D721Med (cell line): Measurements from ENCODE around the gene DEPDC7.

Source experiments
- DNase-seq: peaks from one replicate; pipeline ENCODE4 v3.0.0; 2011; ENCODE audit warnings: low spot score; ENCODE audit not compliant: insufficient read length
- FAIRE-seq: peaks from 2 replicates; lab custom pipeline; 2011; peaks lifted over from hg19 to GRCh38; lab: Jason Lieb, UNC
- TF ChIP-seq, protein P1 (sequence below): IDR thresholded peaks from 2 replicates; pipeline ENCODE4 v1.5.1; 2012; ENCODE audit warnings: mild to moderate bottlenecking, control low read depth; ENCODE audit not compliant: insufficient read depth; ENCODE audit errors: missing control alignments

Gene DEPDC7

DNA sequence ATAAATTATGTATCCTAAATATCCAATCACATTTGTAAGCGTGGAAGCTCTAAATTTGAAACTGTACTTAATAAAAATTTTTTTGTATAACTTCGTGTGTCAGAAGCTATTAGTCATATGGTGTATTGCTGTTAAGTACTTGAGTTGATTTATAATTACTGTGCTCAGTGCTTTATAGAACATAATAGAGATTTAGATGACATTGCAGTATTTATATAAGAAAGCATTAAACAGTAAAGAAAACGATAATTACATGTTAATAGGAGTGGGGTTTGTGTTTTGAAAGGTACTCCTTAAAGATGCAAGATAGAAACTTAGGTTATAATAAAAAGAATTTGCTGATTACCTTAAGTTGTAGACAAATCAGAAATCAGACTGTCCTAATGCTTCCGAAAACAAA is 17.8 kb downstream of the DEPDC7 start:
- FAIRE-seq (no peak), DNase-seq (no peak)
- TF ChIP-seq, protein P1, sequence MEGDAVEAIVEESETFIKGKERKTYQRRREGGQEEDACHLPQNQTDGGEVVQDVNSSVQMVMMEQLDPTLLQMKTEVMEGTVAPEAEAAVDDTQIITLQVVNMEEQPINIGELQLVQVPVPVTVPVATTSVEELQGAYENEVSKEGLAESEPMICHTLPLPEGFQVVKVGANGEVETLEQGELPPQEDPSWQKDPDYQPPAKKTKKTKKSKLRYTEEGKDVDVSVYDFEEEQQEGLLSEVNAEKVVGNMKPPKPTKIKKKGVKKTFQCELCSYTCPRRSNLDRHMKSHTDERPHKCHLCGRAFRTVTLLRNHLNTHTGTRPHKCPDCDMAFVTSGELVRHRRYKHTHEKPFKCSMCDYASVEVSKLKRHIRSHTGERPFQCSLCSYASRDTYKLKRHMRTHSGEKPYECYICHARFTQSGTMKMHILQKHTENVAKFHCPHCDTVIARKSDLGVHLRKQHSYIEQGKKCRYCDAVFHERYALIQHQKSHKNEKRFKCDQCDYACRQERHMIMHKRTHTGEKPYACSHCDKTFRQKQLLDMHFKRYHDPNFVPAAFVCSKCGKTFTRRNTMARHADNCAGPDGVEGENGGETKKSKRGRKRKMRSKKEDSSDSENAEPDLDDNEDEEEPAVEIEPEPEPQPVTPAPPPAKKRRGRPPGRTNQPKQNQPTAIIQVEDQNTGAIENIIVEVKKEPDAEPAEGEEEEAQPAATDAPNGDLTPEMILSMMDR: no peak

DNA sequence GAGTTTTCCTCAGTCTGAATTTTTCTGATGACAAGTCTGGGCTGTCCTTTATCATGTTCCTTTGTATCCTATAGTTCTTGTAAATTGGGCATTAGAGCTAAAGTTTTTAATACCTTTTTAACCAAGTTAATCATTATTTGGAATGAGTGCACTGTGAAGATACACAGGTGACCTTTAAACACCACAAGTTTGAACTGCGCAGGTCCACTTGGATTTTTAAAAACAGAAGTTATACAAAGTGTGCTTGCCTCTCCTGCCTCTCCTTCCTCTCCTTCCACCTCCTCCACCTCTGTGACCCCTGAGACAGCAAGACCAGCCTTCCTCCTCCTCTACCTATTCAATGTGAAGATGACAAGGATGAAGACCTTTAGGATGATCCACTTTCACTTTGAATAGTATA is 19.3 kb downstream of the DEPDC7 start:
- TF ChIP-seq, protein P1: no peak
- FAIRE-seq: no peak
- no peak for DNase-seq

DNA sequence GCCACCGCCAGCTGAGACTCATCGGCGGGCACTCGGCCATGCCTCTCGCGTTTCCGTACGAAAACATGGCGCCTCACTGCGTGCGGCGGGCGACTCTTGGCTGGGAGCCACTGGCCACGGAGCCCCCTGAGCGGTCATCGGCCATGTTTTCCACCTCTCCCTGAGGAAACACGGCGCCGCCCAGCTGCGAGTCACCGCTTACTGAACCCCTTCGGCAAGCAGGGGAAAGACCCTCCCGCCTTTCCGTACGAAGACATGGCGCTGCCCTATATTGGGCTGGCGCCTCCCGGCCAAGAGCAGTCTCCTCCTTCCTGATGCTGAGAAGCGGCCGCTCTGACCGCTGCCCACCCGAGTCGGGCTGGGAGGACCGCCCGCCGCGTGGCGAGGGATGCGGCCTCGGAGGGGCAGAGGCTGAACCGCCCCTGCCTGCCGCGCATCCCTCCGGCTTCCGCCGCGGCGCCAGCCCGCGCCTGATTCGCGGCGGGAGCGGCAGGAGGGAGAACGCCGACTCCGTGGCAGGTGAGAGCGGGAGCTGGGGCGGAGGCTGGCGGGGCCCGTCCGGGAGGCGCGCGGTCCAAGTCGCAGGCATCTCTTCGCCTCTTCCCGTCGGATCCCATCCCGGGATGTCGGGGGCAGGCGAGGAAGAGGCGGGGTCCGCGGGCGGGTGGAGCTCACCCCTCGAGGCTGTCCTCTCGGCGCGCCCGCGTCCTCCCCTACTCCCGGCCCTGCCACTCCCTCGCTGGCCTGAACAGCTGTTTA is 23.8 kb downstream of the DEPDC7 start, which contains the start of gene TCP11L1:
TCP11L1 (plus strand) TSS at position 299 of the 759 bp plus-strand sequence. CDS start 4,202 bp downstream, outside the sequence.
- TF ChIP-seq, protein P1: no peak
- FAIRE-seq (no peak), DNase-seq (peak; percentile 51)

DNA sequence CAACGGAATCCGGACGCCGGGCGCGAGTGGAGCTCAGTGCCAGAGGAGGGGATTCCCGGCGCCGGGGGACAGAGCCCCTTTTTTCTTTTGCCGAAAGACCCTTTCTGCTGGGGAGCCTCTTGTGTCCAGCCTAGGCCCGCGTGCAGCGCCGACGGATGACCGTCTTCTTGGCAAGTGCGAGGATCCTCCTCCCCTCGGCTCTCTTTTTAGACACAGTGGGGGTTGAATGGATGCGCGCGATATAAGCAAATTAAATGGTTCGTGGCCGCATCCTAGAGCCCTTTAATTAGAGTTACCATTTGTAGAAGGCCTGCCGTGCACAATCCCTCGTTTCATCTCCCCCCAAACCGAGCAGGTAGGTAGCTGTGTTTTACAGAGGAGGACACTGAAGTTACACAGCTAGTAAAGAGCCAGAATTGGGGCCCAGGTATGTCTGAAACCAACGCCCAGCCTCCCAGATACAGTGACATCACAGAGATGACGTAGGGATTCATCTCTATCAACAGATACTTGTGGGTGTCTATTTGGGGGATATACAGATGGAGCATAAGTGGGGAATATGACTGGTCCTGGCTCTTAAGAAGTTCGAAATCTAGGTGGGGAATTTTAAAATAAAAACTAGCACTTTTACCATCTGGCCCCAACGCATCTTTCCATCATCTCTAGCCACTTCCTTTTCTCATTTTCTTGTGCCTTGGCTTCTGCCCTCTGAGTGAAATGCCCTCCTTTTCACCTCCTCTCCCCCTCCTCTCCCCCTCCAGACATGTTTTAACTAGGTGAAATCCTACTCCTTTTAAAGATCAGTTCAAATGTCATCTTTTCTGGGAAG is 24.6 kb downstream of the DEPDC7 start:
- no peak for FAIRE-seq
- DNase-seq: no peak

DNA sequence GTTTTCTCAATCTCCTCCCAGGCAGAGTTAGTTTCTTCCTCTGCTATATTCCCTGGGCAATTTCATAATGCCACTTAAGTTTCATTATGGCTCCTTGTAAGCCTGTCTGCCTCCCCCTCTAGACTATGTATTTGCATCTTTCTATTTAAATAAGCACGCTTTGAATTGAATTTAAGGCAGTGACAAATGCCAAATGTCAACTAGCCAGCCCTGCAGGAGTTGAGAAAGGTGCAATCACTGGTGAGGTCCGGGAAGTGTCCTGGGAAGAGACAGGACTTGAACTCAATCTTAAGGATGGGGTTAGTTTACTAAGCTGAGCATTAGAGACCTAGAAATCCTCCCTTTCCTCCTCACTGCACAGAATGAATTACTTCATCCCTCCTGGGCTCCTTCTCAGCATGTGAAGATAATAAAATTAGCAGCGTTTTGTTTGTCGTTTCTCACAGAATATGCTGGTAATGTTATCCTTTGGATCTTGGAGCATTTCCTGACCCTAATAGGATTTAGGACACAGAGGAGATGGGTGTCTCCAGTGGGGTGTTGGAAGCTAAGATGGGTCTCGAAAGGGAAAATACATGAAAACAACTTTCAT is 25.3 kb downstream of the DEPDC7 start:
- FAIRE-seq: no peak
- TF ChIP-seq, protein P1: no peak
- DNase-seq: no peak

More for the DNA sequence above, 24.6 kb downstream of the DEPDC7 start:
- TF ChIP-seq, protein P1: no peak

DNA sequence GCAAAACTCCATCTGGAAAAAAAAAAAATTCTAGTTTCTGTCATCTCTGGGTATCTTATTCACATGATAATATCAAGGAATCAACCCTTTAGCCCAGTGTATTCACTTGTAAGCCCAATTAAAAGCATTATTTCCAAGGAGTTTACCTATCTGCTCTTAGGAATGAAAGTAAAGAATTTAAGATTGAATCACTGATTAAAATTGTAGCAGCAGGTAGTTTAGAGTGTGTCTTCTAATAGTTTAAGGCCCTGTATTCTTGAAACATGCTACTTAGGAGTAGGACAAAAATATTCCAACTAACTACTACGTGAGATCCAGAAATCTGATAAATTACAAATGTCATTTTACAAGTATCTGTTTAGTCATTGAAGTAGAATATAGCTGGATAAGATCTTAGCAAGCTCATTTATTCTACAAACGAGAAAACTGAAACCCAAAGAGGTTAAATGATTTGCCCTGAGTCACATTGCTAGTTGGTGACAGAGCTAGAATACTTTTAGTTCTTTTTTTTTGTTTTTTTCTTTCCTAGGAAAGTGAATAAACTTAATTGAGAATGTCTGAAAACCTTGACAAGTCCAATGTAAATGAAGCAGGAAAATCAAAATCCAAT is 27.6 kb downstream of the DEPDC7 start:
- no peak for FAIRE-seq
- TF ChIP-seq, protein P1: no peak
- no peak for DNase-seq
